ENCODE results near the gene DGLUCY. TPM values are rescaled to one million over a fixed set of nuclear protein-coding genes. Genes with fewer than 3 reads are reported as not detected.

Gene DGLUCY
- total RNA-seq, 2 experiments from 2014 or later = 39.5 to 49.2 TPM

DNA sequence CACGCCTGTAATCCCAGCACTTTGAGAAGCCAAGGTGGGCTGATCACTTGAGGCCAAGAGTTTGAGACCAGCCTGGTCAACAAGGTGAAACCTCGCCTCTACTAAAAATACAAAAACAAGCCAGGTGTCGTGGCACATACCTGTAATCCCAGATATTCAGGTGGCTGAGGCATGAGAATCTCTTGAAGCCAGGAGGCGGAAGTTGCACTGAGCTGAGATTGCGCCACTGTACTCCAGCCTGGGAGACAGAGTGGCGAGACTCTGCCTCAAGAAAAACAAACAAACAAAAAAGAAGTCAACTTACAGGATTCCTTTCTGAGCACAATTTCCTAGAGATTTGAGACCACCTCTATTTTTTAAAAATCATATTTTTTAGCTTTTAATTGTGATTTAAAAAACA lies 45.3 kb downstream of the DGLUCY start:
- intact Hi-C loops (cut with micrococcal nuclease) = no loop called here
- no peak overlapping the region for H3K27ac Mint-ChIP-seq
- H3K4me1 Mint-ChIP-seq (ENCODE audit: low read depth) = peaks cover 4% of the 10 kb centered on the region
- no peaks in the 10 kb centered on the region for H3K9me3 Mint-ChIP-seq
- no peak for DNase-seq
- H3K36me3 Mint-ChIP-seq (ENCODE audit: low read depth) = peaks cover 17% of the 10 kb centered on the region
- H3K4me3 Mint-ChIP-seq = no peak overlapping the region
- CTCF ChIA-PET = interaction anchor here (0.8 to 1.7 kb wide), 3 partner anchors 14 to 257 kb away, joined by 3 to 4 read pairs (median 4); no protein-coding TSS in a partner anchor
- H3K27me3 Mint-ChIP-seq (ENCODE audit: low read depth) = no peaks in the 10 kb centered on the region

DNA sequence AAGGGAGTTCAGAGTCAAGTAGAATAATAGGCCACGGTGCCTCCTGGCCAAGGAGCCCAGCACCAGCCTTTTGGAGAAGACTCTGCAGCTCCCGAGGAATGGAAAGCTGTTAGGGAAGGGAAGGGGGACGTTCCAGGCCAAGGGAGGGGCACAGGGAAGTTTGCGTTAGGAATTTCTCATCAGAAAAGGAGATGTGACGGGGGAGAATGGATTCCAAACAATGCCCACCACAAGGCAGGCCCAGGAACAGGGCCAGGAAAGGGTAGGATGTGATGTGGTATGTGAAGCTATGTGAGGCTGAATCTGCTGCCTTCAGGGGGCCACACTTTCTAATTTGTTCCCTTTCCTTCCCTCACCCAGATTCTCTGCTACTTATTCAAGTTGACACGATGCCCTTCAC lies 46.0 kb downstream of the DGLUCY start:
- intact Hi-C loops (cut with micrococcal nuclease) = no loop called here
- Mint-ChIP-seq H3K36me3 (ENCODE audit: low read depth) (peaks cover 17% of the 10 kb centered on the region), H3K4me1 (ENCODE audit: low read depth) (peaks cover 2% of the 10 kb centered on the region), H3K9me3 (no peaks in the 10 kb centered on the region), H3K27ac (no peak overlapping the region), H3K27me3 (ENCODE audit: low read depth) (no peaks in the 10 kb centered on the region), H3K4me3 (no peak overlapping the region)
- no peak for DNase-seq
- CTCF ChIA-PET = no interaction called here

DNA sequence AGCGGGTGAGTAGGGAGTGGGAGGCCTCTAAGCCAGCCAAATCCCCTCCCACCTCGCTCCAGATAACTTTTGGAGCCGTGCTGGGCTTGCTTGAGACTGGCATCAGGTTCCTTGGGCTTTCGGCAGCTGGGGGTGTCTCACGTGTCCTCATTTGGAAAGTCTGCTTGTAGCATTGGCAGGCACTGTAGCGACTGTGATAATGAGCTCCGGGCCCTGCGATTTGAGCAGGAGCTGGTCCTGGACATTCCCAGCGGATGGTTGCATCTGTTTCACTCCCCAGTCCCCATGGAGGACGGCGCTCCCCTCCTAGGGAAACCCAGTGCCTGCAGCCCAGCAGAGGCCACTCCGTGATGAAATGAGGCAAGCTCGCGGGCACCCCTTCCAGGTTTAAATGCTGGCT lies 49.4 kb downstream of the DGLUCY start:
- DNase-seq = no peak
- CTCF ChIA-PET = interaction anchor here (1.2 to 1.9 kb wide), 3 partner anchors 10 to 262 kb away, joined by 5 to 12 read pairs (median 6); no protein-coding TSS in a partner anchor
- no peak overlapping the region for H3K4me3 Mint-ChIP-seq
- H3K36me3 Mint-ChIP-seq (ENCODE audit: low read depth) = peaks cover 18% of the 10 kb centered on the region
- H3K4me1 Mint-ChIP-seq (ENCODE audit: low read depth) = no peaks in the 10 kb centered on the region
- H3K27ac Mint-ChIP-seq = no peak overlapping the region
- H3K9me3 Mint-ChIP-seq = no peaks in the 10 kb centered on the region
- intact Hi-C loops (cut with micrococcal nuclease) = no loop called here
- H3K27me3 Mint-ChIP-seq (ENCODE audit: low read depth) = no peaks in the 10 kb centered on the region

DNA sequence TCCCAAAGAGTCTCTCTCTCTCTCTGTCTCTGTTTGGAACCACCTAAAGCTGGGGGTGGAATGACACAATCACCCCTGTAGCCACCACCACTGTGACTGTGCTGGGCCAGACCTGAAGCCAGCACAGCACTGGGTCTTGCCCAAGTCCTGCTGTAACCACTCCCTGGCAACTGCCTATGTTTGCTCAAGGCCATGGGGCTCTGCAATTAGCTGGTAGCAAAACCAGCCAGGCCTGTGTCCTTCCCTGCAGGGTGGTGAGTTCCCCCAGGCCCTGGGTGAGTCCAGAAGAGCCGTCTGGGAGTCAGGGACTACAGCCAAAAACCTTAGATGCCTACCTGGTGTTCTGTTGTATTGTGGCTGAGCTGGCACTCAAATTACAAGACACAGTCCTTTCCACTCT lies 50.8 kb downstream of the DGLUCY start:
- intact Hi-C loops (cut with micrococcal nuclease) = no loop called here
- Mint-ChIP-seq H3K27me3 (ENCODE audit: low read depth) (no peaks in the 10 kb centered on the region), H3K36me3 (ENCODE audit: low read depth) (peaks cover 17% of the 10 kb centered on the region), H3K4me1 (ENCODE audit: low read depth) (no peaks in the 10 kb centered on the region), H3K27ac (no peak overlapping the region), H3K9me3 (no peaks in the 10 kb centered on the region), H3K4me3 (no peak overlapping the region)
- CTCF ChIA-PET = interaction anchor here (1.9 kb wide), 1 partner anchor 9 kb away, joined by 12 read pairs; no protein-coding TSS in a partner anchor
- DNase-seq = no peak

DNA sequence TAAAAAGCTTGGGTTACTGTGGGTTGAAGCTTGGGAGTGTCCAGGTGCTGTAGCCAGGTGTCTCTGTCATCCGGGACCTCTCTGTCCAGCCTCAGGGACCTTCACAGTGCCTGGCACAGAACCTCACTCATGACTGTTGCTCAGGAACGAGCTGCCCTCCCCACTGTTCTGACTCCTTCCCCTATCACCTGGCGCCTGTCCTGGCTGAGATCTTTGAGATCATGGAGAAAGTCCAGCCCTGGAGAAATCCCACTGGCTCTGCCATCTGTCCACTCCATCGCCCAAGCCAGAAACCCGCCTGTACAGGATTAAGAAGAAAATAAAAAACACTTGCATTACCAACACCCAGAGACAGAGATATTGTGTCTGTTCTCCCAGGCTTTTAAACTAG lies 53.5 kb downstream of the DGLUCY start:
- peaks cover 2% of the 10 kb centered on the region for H3K36me3 Mint-ChIP-seq (ENCODE audit: low read depth)
- H3K27me3 Mint-ChIP-seq (ENCODE audit: low read depth) = no peaks in the 10 kb centered on the region
- DNase-seq = no peak
- CTCF ChIA-PET = interaction anchor here (0.8 to 2.1 kb wide), 3 partner anchors 10 to 82 kb away, joined by 3 to 5 read pairs (median 3); no protein-coding TSS in a partner anchor
- H3K9me3 Mint-ChIP-seq = no peaks in the 10 kb centered on the region
- intact Hi-C loops (cut with micrococcal nuclease) = no loop called here
- no peak overlapping the region for H3K4me3 Mint-ChIP-seq
- no peaks in the 10 kb centered on the region for H3K4me1 Mint-ChIP-seq (ENCODE audit: low read depth)
- H3K27ac Mint-ChIP-seq = no peak overlapping the region

DNA sequence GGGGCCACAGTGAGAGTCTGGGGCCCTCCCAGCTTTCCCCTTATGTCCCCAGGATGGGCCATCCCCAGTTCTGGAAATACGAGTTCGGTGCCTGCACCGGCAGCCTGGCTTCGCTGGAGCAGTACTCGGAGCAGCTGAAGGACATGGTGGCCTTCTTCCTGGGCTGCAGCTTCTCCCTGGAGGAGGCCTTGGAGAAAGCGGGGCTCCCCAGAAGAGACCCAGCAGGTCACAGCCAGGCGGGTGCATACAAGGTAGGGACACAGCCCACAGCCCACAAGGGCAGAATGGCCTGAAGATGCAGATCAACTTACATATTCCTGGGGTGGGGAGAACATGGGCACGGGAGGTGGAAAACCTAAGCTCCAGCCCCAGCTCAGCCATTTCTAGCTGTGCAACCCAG lies 56.1 kb downstream of the DGLUCY start:
- CTCF ChIA-PET = interaction anchor here (0.6 to 10.7 kb wide), 4 partner anchors 73 to 267 kb away, joined by 3 to 215 read pairs (median 4); no protein-coding TSS in a partner anchor
- peaks cover 5% of the 10 kb centered on the region for H3K36me3 Mint-ChIP-seq (ENCODE audit: low read depth)

DNA sequence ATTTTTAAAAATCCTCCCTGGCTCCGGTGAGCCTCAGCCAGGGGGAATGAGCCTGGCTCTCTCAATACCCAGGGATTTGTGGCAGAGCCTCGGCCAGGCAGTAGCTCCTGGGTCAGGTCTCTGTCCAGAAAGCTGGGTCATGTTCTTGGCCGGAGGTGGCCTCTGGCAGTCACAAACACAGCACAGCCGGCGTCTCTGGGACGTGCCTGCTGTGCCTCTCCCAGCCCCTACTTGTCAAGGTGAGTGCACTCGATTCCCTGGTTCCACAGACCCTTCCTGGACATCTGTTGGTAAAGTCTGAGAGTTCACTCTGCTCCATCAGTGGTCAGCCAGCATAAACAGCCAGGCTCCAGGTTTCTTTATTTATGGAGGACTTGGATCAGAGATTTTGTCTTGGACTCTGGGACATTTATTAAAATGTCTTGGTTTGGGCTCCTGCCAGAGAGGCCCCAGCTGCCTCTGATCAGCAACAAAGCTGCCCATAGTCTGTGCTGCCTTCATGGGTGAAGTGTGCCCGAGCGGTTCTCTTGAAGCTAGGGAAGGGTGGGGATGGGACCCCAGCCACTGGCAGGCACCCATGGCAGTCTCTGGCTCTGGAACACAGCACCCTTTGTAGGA lies 56.7 kb downstream of the DGLUCY start:
- CTCF ChIA-PET = interaction anchor here (1.2 to 10.7 kb wide), 2 partner anchors 120 to 267 kb away, joined by 4 to 215 read pairs; no protein-coding TSS in a partner anchor
- H3K36me3 Mint-ChIP-seq (ENCODE audit: low read depth) = peaks cover 4% of the 10 kb centered on the region
- H3K27me3 Mint-ChIP-seq (ENCODE audit: low read depth) = no peaks in the 10 kb centered on the region
- H3K27ac Mint-ChIP-seq = no peak overlapping the region
- peaks cover 3% of the 10 kb centered on the region for H3K4me1 Mint-ChIP-seq (ENCODE audit: low read depth)
- intact Hi-C loops (cut with micrococcal nuclease) = loop anchor here (5.0 kb wide), 1 partner anchor 413 kb away; no protein-coding TSS in a partner anchor
- H3K4me3 Mint-ChIP-seq = no peak overlapping the region
- no peaks in the 10 kb centered on the region for H3K9me3 Mint-ChIP-seq
- DNase-seq = no peak

More for the DNA sequence above, 56.1 kb downstream of the DGLUCY start:
- Mint-ChIP-seq H3K4me1 (ENCODE audit: low read depth) (peaks cover 3% of the 10 kb centered on the region), H3K27me3 (ENCODE audit: low read depth) (no peaks in the 10 kb centered on the region), H3K27ac (no peak overlapping the region), H3K9me3 (no peaks in the 10 kb centered on the region), H3K4me3 (no peak overlapping the region)
- intact Hi-C loops (cut with micrococcal nuclease) = loop anchor here (5.0 kb wide), 1 partner anchor 413 kb away; no protein-coding TSS in a partner anchor
- no peak for DNase-seq

DNA sequence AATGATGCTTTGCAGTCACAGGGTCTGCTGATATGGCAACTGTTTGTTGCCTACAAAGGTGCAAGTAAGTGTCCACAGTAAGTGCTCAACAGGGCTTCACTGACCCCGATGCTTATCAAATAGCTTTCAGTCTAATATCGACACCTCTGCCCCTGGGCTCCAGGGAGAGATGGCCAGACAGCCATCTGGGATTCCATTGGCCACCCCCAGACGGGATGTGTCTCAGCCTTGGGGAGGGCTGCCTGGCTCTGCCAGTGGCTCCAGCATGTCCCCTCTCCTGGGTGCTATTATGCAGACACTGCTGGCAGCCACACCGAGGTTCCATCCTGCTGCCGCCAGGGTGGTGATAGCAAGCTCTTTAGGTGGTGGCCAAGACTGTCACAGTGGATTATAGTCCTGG lies 57.4 kb downstream of the DGLUCY start:
- peaks cover 6% of the 10 kb centered on the region for H3K36me3 Mint-ChIP-seq (ENCODE audit: low read depth)
- DNase-seq = no peak
- no peak overlapping the region for H3K4me3 Mint-ChIP-seq
- H3K9me3 Mint-ChIP-seq = no peaks in the 10 kb centered on the region
- intact Hi-C loops (cut with micrococcal nuclease) = loop anchor here (5.0 kb wide), 1 partner anchor 414 kb away; no protein-coding TSS in a partner anchor
- no peaks in the 10 kb centered on the region for H3K27me3 Mint-ChIP-seq (ENCODE audit: low read depth)
- H3K27ac Mint-ChIP-seq = no peak overlapping the region
- CTCF ChIA-PET = interaction anchor here (1.2 to 10.7 kb wide), 3 partner anchors 110 to 268 kb away, joined by 4 to 215 read pairs (median 11); partner anchors contain the start of gene RPS6KA5
- peaks cover 3% of the 10 kb centered on the region for H3K4me1 Mint-ChIP-seq (ENCODE audit: low read depth)

DNA sequence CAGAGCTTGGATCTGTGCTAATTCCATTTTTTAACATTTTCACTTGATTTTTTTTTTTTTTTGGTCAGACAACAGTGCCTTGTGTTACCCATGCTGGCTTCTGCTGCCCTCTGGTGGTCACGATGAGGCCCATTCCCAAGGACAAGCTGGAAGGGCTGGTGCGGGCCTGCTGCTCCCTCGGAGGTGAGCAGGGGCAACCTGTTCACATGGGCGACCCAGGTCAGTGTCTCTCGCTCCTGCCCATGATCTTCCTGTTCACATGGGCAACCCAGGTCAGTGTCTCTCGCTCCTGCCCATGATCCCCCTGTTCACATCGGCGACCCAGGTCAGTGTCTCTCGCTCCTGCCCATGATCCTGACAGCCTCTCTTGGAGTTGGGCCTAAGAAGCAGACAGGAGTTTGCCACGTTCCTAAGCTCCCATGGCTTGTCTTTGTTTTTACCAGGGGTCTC lies 59.4 kb downstream of the DGLUCY start:
- CTCF ChIA-PET = interaction anchor here (0.5 to 10.7 kb wide), 59 partner anchors 9 to 1445 kb away, joined by 3 to 215 read pairs (median 4); partner anchors contain the start of genes DGLUCY, GPR68 and RPS6KA5
- H3K36me3 Mint-ChIP-seq (ENCODE audit: low read depth) = peaks cover 10% of the 10 kb centered on the region

DNA sequence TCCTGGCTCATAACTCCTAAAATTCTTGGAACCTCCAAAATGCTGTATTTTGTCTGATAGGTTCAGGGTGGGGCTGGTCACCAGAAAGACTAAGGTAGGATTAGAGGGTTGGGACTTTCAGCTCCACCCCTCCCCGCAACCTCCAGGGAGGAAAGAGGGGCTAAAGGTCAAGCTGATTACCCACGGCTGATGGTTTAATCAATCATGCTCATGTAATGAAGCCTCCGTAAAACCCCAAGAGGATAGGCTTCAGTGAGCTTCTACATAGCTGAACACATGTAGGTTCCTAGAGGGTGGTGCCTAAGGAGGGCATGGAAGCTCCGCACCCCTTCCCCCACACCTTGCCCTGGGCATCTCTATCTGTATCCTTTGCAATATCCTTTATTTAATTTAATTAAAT lies 60.0 kb downstream of the DGLUCY start:
- H3K4me3 Mint-ChIP-seq = no peak overlapping the region
- peaks cover 9% of the 10 kb centered on the region for H3K4me1 Mint-ChIP-seq (ENCODE audit: low read depth)
- CTCF ChIA-PET = interaction anchor here (0.8 to 10.7 kb wide), 28 partner anchors 10 to 417 kb away, joined by 3 to 215 read pairs (median 5); partner anchors contain the start of genes DGLUCY and RPS6KA5
- no peaks in the 10 kb centered on the region for H3K9me3 Mint-ChIP-seq
- H3K27me3 Mint-ChIP-seq (ENCODE audit: low read depth) = no peaks in the 10 kb centered on the region
- peaks cover 10% of the 10 kb centered on the region for H3K36me3 Mint-ChIP-seq (ENCODE audit: low read depth)
- no peak overlapping the region for H3K27ac Mint-ChIP-seq
- DNase-seq = no peak
- intact Hi-C loops (cut with micrococcal nuclease) = loop anchor here (1.0 to 5.0 kb wide), 4 partner anchors 36 to 417 kb away; partner anchors contain the start of gene RPS6KA5

More for the DNA sequence above, 59.4 kb downstream of the DGLUCY start:
- Mint-ChIP-seq H3K4me1 (ENCODE audit: low read depth) (peaks cover 9% of the 10 kb centered on the region), H3K4me3 (no peak overlapping the region), H3K9me3 (no peaks in the 10 kb centered on the region), H3K27ac (no peak overlapping the region), H3K27me3 (ENCODE audit: low read depth) (no peaks in the 10 kb centered on the region)
- DNase-seq = peak; percentile 90
- intact Hi-C loops (cut with micrococcal nuclease) = loop anchor here (1.0 to 5.0 kb wide), 4 partner anchors 35 to 416 kb away; partner anchors contain the start of gene RPS6KA5

DNA sequence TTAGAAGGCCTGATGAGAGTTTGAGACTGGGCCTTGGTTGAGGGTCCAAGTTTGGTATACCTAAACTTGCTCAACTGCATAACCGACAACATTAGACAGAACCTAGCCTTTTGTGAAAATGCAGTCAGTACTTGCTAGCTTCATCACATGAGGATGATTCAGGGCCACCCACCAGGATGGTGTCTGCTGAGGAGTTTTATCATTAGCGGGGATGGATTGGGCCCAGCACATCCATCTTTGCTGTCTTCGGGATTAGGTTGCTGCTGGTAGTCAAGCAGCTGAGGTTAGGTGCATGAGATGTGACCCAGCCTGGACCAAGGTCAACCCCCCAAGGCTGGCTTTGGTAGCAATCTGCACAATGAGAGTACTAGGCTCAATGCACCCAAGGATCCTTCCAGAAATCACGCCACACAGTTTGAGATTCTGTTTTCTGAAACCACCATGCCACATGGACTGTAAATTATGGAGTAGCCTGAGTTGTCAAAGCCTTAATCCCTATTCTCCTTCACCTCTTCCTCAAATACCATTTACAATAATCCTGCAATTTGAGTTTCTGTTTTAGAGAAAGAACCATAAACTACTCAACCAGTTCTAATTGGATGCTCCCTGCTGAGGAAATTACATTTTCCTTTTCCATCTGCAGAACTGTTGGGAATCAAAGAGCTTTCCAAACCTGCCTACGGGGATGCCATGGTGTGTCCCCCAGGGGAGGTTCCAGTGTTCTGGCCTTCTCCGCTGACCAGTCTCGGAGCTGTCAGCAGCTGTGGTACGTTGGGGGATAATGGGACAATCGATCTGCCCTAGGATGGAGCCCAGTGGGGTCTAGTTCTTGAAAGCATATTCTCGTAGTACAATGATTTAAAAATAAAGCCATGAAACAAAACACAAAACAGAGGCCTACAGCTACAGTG lies 61.7 kb downstream of the DGLUCY start:
- Mint-ChIP-seq H3K9me3 (no peaks in the 10 kb centered on the region), H3K27ac (peak overlapping the region; percentile 56), H3K4me3 (no peak overlapping the region), H3K27me3 (ENCODE audit: low read depth) (no peaks in the 10 kb centered on the region), H3K4me1 (ENCODE audit: low read depth) (peaks cover 9% of the 10 kb centered on the region), H3K36me3 (ENCODE audit: low read depth) (peaks cover 10% of the 10 kb centered on the region)
- intact Hi-C loops (cut with micrococcal nuclease) = no loop called here
- CTCF ChIA-PET = interaction anchor here (0.6 to 10.7 kb wide), 24 partner anchors 10 to 424 kb away, joined by 3 to 215 read pairs (median 4); partner anchors contain the start of gene DGLUCY
- DNase-seq = no peak
